HG03354 (cell line): Measurements from ENCODE around the gene TMEM106A.
A peak's percentile ranks its signal among the peaks of the same experiment; 100 is the strongest.
"Not testable (repeated sequence)": the region's sequence is repeated elsewhere in the genome, so short reads cannot be mapped to it uniquely, and the experiment has no call there.

Source experiments
- ATAC-seq: cut with Tn5 transposase; IDR thresholded peaks from one replicate; pipeline ENCODE4 v1.9.1; 2021; ENCODE audit warnings: mild to moderate bottlenecking; ENCODE audit not compliant: unreplicated experiment, poor library complexity, severe bottlenecking

Gene TMEM106A, protein sequence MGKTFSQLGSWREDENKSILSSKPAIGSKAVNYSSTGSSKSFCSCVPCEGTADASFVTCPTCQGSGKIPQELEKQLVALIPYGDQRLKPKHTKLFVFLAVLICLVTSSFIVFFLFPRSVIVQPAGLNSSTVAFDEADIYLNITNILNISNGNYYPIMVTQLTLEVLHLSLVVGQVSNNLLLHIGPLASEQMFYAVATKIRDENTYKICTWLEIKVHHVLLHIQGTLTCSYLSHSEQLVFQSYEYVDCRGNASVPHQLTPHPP

DNA sequence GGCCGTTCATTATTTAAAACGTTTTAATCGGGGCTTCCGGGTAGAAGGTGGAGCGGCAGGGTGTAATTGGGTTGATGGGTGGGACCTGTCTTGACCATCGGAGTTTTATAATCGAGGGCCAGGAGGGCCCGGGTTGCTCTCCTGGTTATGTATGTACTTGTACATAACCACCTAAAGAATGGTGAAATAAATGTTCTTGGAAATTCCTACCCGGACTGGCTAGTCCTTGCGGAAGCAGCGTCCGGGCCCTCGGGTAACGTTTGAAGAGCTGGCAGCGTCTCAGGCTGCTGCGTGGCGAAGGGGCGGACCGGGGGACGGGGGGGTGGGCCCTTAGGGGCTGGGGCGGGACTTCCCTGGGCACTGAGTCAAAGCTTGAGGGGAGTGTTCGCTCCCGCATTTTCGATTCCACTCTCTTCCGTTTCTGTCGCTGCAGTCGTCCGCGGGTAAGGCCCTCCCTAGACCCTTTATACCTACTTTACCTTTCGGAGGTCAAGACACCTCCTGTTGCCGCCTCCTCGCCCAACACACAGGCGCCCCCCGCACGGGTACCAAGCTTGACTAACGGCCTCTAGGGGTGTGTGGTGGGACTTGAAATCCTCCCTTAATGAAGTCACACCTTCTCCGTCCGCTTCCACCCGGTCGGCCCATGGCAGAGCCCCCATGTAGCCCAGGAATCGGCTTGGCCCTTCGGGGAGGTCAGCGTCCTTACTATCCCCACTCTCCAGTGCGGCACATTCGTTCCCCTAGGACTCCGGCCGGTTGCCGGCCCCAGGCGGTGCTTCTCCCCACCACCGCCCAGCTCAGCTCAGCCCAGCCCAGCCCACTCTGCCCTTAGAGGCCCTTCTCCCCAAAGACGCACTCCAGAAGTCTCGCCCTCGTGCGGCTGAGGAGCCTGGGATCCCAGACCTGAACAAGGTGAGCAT, at the start of gene TMEM106A:
Gene TMEM106A (plus strand): TSS at position 396 of the 923 bp plus-strand sequence. CDS start 1,167 bp downstream, outside the sequence.
- peak; percentile 72 for ATAC-seq

DNA sequence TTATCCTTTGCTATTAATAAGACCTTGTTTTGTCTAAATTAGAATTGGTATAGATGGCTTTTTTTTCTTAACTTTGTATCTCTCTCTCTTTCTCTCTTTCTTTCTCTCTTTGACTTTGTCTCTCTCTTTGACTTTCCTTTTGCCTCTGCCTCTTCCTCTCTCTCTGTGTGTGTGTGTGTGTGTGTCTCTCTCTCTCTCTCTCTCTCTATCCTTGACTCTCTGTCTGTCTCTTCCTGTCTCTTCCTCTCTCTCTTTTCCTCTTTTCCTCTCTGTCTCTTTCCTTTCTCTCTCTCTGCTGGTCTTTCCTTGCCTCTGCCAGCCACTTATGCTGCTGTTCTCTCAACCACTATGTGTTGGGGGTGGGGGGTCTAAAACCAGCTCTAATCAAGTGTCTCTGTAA, 45.7 kb upstream of the TMEM106A start:
- ATAC-seq, result not testable (repeated sequence)

DNA sequence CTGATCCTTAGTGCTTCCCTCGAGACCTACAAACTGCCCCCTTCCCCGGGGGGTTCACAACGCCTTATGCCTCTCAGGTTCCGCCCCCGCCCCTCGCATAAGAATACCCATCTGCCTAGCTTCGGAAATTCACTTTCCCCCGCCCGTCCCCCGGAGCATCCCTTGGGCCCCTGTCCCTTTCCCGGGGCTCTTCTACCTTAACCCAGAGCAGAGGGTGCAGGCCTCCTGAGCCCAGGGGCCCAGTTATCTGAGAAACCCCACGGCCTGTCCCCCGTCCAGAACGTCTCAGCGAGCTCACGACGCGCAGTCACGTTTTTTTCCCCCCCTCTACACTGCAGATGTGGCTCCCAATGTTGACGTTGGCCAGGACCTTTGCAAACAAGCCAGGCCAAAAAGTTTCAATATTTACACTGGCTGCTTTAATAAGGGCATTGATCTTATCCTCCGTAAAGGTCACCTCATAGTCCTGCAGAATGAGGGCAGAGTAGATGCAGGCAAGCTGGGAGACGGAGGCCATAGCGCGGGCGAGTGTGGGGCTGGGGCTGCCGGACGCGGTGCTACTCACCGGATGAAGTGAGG, 42.0 kb upstream of the TMEM106A start:
- ATAC-seq, result peak; percentile 21

DNA sequence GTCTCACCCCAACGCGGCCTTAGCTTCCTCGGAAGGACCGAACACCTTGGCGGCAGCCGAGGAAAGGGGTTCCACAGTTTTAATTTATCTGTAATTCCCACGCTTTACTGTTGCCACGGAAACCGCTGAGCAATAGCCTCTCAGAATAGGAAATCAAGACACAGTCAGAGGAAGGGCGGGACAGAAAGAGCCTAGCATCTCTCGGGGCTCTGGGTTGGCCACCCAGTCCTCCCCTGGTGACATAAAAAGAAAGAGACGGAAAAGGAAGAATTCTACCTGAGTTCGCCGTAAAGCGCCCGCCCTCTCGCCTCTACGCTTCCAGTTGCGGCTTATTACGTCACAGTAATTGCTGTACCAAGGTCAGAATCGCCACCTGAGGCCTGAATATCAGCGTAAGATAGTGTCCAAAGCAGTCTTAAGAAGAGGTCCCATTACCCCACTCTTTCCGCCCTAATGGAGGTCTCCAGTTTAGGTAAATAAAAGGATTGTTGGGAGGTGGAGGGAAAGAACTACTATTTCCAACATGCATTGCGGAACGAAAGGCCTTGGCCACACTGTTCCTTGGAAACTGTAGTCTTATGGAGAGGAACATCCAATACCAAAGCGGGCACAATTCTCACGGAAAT, 41.4 kb upstream of the TMEM106A start:
- ATAC-seq, result peak; percentile 68

DNA sequence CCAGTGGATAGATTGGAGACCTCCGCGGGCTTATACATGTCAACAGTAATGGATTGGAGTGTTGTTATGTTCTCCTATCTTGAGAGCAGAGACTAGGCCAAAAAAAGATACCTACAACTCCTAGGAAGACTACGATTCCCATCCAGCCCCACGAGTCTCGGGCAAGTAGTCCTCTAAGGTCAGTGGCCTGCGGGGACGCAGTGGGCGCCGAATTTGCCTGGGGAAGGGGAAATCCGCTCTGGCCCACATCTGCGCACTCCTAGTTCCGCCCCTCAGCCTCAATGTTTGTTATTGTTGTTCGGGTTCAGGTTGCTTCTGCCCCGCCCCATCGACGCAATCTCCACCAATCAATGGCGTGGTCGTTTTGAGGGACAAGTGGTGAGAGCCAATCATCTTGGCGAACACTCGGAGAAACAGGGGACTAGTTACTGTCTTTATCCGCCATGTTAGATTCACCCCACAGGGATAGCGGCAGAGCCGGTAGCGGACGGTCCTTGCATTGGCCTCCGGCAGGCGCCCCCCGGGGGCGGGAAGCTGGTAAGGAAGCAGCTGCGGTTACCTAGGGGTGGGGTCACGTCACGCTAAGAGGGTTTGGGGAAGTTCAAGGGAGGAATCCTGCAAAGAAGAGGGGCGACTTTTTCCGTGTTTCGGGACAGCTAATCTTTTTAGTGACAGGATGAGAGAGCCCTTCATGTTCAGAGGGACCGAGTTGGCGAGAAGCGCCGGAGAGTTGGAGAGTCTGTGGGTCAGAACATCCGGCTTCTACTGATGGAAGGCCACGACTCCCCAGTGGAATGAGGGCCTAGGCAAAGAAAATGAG, 40.7 kb upstream of the TMEM106A start, which contains the start of gene NBR1:
Gene NBR1 (plus strand): TSS at position 449 of the 820 bp plus-strand sequence. CDS start 4,586 bp downstream, outside the sequence.
- peak; percentile 78 for ATAC-seq

DNA sequence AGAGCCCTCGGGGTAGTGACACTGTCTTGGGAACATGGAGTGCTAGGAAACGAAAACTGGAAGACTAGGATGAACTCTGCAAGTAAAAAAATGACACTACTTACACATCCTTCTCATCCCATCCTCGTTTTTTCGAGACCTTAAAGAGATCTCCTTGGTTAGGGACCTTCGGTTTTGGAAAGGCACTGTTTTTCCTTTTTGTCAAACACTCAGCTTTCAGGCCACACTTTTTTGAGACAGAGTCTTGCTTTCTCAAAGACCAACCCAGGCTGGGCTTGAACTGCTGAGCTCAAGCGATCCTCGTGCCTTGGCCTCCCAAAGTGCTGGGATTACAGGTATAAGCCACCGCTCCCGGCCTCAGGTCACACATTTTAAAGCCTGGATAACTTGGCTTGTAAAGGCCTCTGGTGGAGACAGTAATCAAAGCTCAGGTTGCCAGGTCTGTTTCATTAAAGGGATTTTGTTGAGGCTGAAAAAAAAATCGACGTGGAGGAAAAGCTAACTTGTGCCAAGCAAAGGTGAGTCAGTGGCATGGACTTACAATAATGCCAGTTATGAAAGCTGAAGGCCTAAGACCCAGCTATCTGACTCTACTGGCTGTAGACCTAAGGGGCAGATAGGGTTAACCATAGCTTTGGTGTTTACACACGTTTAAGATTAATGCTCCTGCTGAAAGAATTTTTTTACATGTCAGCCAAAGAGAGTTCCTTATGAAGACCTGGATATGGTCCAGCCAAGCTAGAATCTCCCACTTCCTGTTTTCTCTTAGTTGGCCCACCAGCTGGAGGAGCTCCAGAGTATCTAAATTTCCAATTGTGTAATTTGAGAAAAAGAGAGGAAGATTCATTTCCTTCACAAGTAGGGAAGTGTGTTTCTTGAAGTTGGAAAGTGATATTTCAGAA, 39.8 kb upstream of the TMEM106A start:
- no peak for ATAC-seq

DNA sequence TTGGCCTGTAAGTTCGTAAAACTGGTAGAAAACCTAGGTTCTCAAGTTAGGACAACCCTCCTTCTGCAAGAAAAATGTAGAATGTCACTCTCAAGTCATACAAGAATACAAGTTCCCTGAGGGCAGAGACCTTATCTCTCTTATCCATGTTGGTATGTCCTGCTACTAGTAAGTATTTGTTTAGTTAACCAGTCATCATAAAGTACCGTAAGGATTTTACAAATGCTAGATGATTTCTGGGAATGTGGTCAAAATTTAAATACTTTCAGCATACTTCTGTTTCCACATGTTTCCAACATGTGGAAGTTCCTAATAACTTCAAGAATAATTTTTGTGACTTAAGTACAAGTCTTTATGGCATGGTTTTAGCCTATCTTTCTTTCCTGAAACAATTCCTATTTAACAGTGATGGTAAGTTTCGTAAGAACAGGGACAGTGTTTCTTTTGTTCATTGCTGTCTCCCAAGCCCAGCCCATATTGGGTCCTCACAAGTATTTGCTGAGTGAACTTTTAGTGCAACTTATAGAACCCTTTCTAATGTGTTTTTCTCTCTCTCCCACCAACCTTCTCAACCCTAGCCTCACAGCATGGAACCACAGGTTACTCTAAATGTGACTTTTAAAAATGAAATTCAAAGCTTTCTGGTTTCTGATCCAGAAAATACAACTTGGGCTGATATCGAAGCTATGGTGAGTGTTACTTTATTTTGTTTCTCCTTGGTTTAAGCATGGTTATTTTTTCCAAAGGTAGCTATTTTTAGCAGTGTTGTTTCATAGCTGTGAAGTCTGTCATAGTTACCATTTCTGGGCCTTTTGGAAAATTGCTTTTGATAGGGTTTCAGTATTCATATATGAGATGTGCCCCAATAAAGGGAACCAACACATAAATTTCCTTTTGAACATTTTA, 36.2 kb upstream of the TMEM106A start:
- no peak for ATAC-seq

DNA sequence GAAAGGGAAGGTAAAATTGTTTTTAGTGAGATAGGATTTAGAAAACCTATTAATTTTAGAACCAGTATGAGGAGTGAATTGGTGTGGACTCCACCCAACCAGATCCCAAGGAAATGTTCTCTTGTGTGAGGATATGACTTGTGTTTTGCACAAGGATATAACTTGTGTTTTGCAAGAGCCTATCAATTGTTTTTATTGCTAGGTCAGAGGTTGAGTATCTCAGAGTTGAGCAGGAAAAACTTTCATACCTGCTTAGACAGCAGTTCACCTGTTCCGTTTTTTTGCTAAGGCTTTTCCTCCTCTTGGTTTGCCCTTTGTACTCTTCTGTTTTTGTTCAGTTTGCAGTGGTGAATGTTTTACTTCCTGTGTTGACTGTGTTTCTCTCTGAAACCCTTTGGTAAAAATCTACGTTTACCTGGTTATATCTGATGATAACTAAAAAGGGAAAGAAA, 35.5 kb upstream of the TMEM106A start:
- ATAC-seq, result no peak

DNA sequence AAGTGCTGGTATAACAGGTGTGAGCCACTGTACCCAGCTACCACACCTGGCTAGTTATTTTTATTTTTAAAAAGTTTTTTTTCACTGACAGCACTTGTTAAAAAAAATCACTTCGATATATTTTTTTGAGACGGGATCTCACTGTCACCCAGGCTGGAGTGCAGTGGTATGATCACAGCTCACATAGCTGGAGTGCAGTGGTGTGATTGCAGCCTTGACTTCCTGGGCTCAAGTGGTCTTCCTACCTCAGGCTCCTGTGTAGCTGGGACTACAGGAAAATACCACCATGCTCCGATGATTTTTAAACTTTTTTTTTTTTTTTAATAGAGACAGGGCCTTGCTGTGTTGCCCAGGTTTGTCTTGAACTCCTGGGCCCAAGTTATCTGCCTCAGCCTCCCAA, 27.8 kb upstream of the TMEM106A start:
- no peak for ATAC-seq

DNA sequence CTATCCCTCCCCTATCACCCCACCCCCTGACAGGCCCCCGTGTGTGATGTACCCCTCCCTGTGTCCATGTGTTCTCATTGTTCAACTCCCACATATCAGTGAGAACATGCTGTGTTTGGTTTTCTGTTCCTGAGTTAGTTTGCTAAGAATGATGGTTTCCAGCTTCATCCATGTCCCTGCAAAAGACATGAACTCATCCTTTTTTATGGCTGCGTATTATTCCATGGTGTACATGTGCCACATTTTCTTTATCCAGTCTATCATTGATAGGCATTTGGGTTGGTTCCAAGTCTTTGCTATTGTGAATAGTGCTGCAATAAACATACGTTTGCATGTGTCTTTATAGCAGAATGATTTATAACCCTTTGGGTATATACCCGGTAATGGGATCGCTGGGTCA, 25.0 kb upstream of the TMEM106A start:
- not testable (repeated sequence) for ATAC-seq

DNA sequence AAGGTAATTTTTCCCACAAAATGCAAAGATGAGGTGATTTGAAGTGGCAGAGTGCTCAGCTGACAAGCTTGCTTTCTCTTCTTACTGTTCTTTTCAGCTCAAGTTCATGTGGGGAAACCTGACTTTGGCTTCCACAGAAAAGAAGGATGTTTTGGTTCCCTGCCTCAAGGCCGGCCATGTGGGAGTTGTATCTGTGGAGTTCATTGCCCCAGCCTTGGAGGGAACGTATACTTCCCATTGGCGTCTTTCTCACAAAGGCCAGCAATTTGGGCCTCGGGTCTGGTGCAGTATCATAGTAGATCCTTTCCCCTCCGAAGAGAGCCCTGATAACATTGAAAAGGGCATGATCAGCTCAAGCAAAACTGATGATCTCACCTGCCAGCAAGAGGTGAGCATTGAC, 18.4 kb upstream of the TMEM106A start:
- no peak for ATAC-seq

DNA sequence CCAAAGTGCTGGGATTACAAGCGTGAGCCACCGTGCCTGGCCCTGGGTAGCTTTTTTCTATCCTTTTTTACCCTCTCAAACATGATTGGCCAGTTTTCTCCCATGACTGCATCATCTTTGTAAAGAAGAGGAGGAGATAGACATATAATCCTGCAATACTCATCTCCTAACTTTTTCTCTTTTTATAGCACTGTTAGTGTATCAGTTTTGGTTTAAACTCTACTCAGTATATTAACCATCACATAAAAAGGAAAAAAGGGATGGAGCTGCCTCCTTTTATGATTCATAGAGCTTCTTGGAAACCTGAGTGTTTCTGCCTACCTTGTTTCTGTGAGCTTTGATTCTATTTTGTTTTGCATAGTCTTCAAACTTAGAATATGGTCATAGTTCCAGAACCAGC, 12.0 kb upstream of the TMEM106A start:
- no peak for ATAC-seq

DNA sequence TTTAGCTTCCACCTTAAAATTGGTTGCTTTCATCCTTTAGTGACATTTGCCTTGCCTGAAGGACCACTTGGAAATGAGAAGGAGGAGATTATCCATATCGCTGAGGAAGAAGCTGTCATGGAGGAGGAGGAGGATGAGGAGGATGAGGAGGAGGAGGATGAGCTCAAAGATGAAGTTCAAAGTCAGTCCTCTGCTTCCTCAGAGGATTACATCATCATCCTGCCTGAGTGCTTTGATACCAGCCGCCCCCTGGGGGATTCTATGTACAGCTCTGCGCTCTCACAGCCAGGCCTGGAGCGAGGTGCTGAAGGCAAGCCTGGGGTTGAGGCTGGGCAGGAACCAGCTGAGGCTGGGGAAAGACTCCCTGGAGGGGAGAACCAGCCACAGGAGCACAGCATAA, 11.5 kb upstream of the TMEM106A start:
- no peak for ATAC-seq

DNA sequence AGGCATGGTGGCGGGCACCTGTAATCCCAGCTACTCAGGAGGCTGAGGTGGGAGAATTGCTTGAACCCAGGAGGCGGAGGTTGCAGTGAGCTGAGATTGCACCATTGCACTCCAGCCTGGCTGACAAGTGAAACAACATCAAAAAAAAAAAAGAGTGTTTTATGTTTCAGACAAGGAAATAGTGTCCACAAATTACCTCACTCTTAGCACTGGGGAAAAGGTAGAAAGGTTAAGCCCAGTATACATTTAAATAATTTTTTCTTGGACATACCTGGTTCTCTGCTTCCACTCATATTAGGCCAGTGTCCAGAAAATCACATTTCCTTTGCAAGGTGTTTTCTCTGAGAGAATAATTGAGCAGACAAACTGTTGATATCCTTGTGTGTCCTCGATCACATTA, 8.7 kb upstream of the TMEM106A start:
- ATAC-seq, result not testable (repeated sequence)

DNA sequence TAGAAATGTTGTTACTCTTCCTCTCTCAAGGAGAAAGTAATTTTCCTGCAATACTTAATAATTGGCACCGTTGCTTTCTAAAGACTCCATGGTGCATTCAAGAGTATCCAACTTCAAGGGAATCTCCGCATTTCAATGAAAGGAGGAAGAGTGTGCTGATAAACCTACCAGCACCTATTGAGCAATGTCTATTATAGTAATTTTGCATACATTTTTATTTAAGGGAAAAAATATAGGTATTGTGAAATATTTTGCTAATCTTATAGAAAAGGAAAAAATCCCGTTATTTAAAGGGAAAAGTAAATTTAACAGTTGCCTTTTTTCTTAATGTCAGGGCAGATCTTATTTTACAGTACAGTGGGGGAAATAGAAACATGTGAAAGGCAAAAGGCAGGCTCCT, 1.1 kb upstream of the TMEM106A start:
- no peak for ATAC-seq

DNA sequence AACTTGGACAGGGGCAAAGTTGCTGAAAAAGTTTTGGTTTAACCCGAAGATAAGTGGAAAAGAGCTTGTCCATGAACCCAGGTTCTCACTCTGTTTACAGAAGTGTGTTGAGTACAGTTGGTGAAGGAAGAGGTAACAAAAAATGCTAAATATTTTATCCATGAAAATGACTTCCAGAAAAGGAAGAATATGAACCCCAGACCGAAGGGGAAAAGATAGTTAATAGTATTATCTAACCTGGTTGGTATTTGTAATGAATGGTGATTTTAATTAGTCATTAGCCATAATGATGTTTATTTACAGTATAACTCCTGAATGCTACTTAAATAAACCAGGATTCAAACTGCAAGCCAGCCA, 574 bp upstream of the TMEM106A start:
- no peak for ATAC-seq
